MM.1S (cell line): ENCODE results near the gene ZNHIT1.

Source experiments
- DNase-seq: peaks from one replicate; pipeline ENCODE4 v3.0.0-alpha.2; 2015
- H2AFZ ChIP-seq: fragments of 300-600 bp; sonication (generic); 2 replicates; pipeline ENCODE4 v1.6.0; 2016; ENCODE audit warnings: antibody characterized with exemption, low read length
- H3F3A ChIP-seq: fragments of 300-600 bp; sonication (generic); 2 replicates; pipeline ENCODE4 v1.6.1; 2016; ENCODE audit warnings: mild to moderate bottlenecking, antibody characterized with exemption, low read length, moderate library complexity, mixed read lengths; ENCODE audit not compliant: insufficient read depth
- H3K27ac ChIP-seq: fragments of 300-600 bp; sonication (generic); 2 replicates; pipeline ENCODE4 v1.5.1; 2016; ENCODE audit warnings: mild to moderate bottlenecking, low read length
- H3K27me3 ChIP-seq: fragments of 300-600 bp; sonication (generic); replicated peaks from 2 replicates; pipeline ENCODE4 v1.6.0; 2016; ENCODE audit warnings: low read length; ENCODE audit not compliant: insufficient read depth
- H3K36me3 ChIP-seq: fragments of 300-600 bp; sonication (generic); replicated peaks from 2 replicates; pipeline ENCODE4 v1.6.1; 2016; ENCODE audit warnings: mild to moderate bottlenecking, low read length, mixed read lengths; ENCODE audit not compliant: insufficient read depth
- H3K4me1 ChIP-seq: fragments of 300-600 bp; sonication (generic); 2 replicates; pipeline ENCODE4 v1.6.1; 2016; ENCODE audit warnings: low read length, mixed read lengths
- H3K4me2 ChIP-seq: fragments of 300-600 bp; sonication (generic); 2 replicates; pipeline ENCODE4 v1.6.0; 2016; ENCODE audit warnings: low read depth, low read length
- H3K4me3 ChIP-seq: fragments of 300-600 bp; sonication (generic); 2 replicates; pipeline ENCODE4 v1.5.1; 2016; ENCODE audit warnings: low read length, mixed read lengths
- H3K79me2 ChIP-seq: fragments of 300-600 bp; sonication (generic); 2 replicates; pipeline ENCODE4 v1.6.1; 2016; ENCODE audit warnings: mixed run types, low read length, mixed read lengths
- H3K9ac ChIP-seq: fragments of 300-600 bp; sonication (generic); 2 replicates; pipeline ENCODE4 v1.6.1; 2016; ENCODE audit warnings: low read length, mixed read lengths
- H3K9me2 ChIP-seq: fragments of 300-600 bp; sonication (generic); replicated peaks from 2 replicates; pipeline ENCODE4 v1.6.1; 2016; ENCODE audit warnings: mild to moderate bottlenecking, low read length, mixed read lengths; ENCODE audit not compliant: insufficient read depth
- H3K9me3 ChIP-seq: fragments of 300-600 bp; sonication (generic); replicated peaks from 2 replicates; pipeline ENCODE4 v1.6.1; 2016; ENCODE audit warnings: mild to moderate bottlenecking, low read length, mixed read lengths; ENCODE audit not compliant: insufficient read depth
- H4K20me1 ChIP-seq: fragments of 300-600 bp; sonication (generic); 2 replicates; pipeline ENCODE4 v1.6.1; 2016; ENCODE audit warnings: mild to moderate bottlenecking, low read length, moderate library complexity, mixed read lengths; ENCODE audit not compliant: insufficient read depth
- CTCF ChIP-seq: fragments of 300-600 bp; sonication (generic); IDR thresholded peaks from 2 replicates; pipeline ENCODE4 v1.5.1; 2016; ENCODE audit warnings: antibody characterized with exemption, low read length, mixed read lengths
- EZH2 ChIP-seq: fragments of 300-600 bp; sonication (generic); optimal IDR thresholded peaks from 2 replicates; pipeline ENCODE3; 2017; ENCODE audit warnings: low read depth, mild to moderate bottlenecking, antibody characterized with exemption, low read length, mixed read lengths
- EZH2phosphoT487 ChIP-seq: fragments of 300-600 bp; sonication (generic); IDR thresholded peaks from 2 replicates; pipeline ENCODE4 v1.6.1; 2018; ENCODE audit warnings: antibody characterized with exemption, low read length

ZNHIT1 gene

GRCh38 chr7:101235522-101235921 lies 17.6 kb downstream of the ZNHIT1 start:
- H3K9me2 ChIP-seq = no peaks in the 10 kb centered on the region
- H3K27me3 ChIP-seq = no peaks in the 10 kb centered on the region
- H3K79me2 ChIP-seq = no peaks in the 10 kb centered on the region
- H3K4me1 ChIP-seq = no peaks in the 10 kb centered on the region
- no peaks in the 10 kb centered on the region for H3F3A ChIP-seq
- H3K4me3 ChIP-seq = no peak overlapping the region
- no peak for TF ChIP-seq EZH2
- DNase-seq = no peak
- H4K20me1 ChIP-seq = no peaks in the 10 kb centered on the region
- no peak overlapping the region for H3K9ac ChIP-seq
- H3K27ac ChIP-seq = no peak overlapping the region
- no peaks in the 10 kb centered on the region for H3K9me3 ChIP-seq
- no peaks in the 10 kb centered on the region for H3K36me3 ChIP-seq
- H3K4me2 ChIP-seq = no peak overlapping the region
- no peak overlapping the region for H2AFZ ChIP-seq

- H3F3A ChIP-seq = no peaks in the 10 kb centered on the region
- H3K9me3 ChIP-seq = no peaks in the 10 kb centered on the region
- no peaks in the 10 kb centered on the region for H3K9me2 ChIP-seq
- no peak overlapping the region for H2AFZ ChIP-seq
- H3K9ac ChIP-seq = no peak overlapping the region
- no peaks in the 10 kb centered on the region for H3K4me1 ChIP-seq
- TF ChIP-seq CTCF = no peak
- TF ChIP-seq EZH2 = no peak
- no peak for TF ChIP-seq EZH2phosphoT487
- H3K36me3 ChIP-seq = no peaks in the 10 kb centered on the region
- H3K79me2 ChIP-seq = no peaks in the 10 kb centered on the region
- no peak overlapping the region for H3K27ac ChIP-seq
- H3K4me2 ChIP-seq = no peak overlapping the region
- no peaks in the 10 kb centered on the region for H3K27me3 ChIP-seq
- no peaks in the 10 kb centered on the region for H4K20me1 ChIP-seq
- DNase-seq = no peak
- H3K4me3 ChIP-seq = no peak overlapping the region
These were observed 18.4 kb downstream of the ZNHIT1 start for GRCh38 chr7:101236292-101236835.

GRCh38 chr7:101237206-101238067 lies 19.5 kb downstream of the ZNHIT1 start, which contains the start of gene CLDN15:
CLDN15 (minus strand) TSS chr7:101237802; CDS start chr7:101237581, 221 bp downstream.
- Histone ChIP-seq H3K9me3 (no peaks in the 10 kb centered on the region), H4K20me1 (no peaks in the 10 kb centered on the region), H3K79me2 (peaks cover 5% of the 10 kb centered on the region), H3F3A (no peaks in the 10 kb centered on the region), H3K4me2 (no peak within 1 kb of the TSS), H3K4me1 (no peaks in the 10 kb centered on the region), H3K27ac (no peak within 1 kb of the TSS), H3K4me3 (no peak within 1 kb of the TSS), H2AFZ (no peak within 1 kb of the TSS), H3K9me2 (no peaks in the 10 kb centered on the region), H3K9ac (no peak within 1 kb of the TSS), H3K27me3 (no peaks in the 10 kb centered on the region), H3K36me3 (no peaks in the 10 kb centered on the region)
- TF ChIP-seq CTCF = no peak
- no peak for TF ChIP-seq EZH2
- no peak for TF ChIP-seq EZH2phosphoT487
- no peak for DNase-seq
